NCI-H345 treated with DMSO at 0.1 percent for 48 hours (cell line): ENCODE results near the gene ISM1.

Experiments used
- DNase-seq: peaks from one replicate; lab custom pipeline; 2025; ENCODE audit not compliant: unreplicated experiment; lab: John Stamatoyannopoulos, UW

ISM1 gene

DNA sequence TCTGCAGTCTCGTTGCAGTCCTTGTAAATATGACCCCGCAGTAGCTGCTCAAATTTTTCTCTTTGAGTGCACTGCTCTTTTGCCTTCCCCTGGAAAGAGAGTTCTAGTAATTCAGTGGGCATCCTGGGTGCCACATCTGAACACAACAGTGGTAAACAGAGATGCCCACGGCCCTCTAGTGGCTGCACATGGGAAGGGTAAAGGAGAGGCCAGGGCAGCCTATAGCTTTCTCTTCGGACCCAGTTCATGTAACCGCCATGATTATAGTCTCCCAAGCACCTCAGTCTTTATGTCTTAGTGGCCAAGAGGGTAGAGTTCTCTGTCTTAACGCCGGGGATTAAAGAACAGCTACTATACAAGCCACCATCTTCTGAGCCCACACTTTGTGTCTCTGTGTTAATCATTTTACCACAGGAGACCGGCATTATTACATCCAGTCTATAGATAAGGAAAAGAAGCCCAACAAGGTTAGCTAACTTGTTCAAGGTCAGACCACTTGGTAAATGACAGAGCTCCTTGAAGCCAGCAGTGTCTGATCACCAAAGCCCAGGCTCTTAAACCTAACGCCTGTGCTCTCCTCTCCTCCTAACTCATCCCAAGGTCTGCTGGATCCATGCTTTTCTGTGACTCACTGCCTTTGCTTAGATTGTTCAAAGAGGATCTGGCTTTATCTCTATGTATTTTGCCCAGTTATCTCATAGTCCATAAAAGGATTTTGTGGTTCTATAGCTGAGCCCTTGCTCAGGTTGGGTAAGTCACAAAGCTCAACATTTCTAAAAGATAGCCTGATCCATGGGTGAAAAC lies 81.8 kb downstream of the ISM1 start:
- DNase-seq = peak; percentile 18

DNA sequence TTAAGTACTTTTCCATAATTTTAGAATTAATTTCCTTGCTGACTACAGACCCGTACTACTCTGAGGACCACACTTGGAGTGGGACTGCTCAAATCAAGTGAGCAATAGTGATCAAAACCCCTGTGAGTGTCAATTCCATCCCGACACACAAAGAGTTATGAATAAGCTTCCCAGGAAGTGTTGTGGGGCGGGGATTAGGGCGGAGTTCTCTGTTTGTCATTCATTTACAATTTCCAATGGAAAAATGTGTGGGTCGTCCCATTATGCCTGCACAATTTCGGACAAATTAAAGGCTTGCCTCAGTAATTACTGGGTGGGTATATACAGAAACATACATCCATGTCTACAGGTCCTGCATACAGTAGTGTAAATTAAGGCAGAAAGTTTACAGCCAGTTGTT lies 84.2 kb downstream of the ISM1 start:
- DNase-seq = no peak

DNA sequence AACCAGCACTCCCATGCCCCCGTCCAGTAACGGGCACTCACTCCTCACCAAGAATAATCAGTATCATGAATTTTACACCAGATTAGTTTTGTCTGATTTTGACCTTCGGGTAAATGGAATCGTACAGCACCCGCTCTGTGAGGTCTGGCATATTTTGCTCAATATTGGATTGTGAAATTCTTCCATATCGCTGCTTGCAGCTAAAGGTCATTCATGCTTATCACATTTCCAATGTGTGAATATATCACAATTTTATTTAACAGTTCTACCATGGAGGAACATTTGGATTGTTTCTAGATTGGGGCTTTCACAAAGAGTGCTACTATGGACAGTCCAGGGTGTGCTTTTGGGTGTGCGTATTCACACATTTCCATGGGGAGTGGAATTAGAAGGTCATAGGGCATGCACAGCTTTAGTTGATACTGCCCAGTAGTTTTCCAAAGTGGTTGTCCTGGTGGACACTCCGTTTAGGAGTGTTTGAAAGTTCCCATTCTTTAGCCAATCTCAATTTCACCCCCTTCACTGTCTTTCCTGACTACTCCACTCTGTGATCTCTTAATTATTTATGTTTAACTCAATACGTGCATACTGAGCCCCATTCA lies 86.6 kb downstream of the ISM1 start:
- DNase-seq = no peak

DNA sequence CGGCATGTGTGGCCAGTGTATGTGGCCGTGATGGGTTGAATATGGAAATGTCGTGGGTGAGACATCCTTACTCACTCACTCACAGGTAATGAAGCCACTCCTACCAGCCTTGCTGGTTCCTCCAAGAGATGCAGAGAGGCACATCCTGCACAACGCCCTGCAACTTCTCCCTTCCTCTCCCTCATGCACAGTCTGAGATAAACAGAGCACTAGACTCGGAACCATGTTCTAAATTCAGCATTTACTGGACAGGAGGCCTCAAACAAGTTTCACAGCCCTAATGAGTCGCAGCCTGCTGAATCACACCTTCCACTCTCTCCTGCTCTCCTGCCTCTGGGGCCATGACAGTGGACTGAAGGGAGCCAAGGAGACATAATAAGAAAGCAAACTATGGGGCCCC lies 91.2 kb downstream of the ISM1 start:
- DNase-seq = no peak

DNA sequence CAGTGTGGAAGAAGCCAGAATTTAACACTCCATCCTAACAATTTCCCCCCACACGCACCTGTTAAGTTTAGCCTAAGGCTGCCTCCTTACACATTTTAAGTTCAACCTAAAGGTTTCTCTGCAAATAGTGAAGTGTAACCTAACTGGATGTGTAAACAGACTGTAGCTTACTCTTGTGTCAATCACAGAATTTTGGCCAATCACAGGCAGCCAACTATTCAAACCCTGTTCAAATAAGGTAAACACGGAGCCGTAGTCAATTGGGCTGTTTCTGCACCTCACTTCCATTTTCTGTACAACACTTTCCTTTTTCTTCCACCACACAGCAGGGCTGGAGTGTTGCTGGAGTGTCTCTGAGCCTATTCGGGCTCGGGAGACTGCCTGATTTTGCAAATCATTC lies 92.1 kb downstream of the ISM1 start:
- DNase-seq = no peak

DNA sequence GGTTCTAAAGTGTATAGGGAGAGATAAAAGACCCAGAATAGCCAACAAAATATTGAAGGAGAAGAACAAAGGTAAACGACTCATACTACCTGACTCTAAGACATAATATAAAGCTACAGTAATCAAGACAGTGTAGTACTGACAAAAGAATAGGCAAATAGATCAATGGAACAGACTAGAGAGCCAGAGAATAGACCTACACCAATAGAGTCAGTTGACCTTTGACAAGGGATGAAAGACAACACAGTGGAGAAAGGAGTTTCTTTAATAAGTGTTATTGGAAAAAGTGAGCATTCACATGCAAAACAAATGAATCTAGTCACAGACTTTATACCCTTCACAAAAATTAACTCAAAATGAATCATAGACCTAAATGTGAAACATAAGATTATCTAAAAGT lies 96.4 kb downstream of the ISM1 start:
- no peak for DNase-seq

DNA sequence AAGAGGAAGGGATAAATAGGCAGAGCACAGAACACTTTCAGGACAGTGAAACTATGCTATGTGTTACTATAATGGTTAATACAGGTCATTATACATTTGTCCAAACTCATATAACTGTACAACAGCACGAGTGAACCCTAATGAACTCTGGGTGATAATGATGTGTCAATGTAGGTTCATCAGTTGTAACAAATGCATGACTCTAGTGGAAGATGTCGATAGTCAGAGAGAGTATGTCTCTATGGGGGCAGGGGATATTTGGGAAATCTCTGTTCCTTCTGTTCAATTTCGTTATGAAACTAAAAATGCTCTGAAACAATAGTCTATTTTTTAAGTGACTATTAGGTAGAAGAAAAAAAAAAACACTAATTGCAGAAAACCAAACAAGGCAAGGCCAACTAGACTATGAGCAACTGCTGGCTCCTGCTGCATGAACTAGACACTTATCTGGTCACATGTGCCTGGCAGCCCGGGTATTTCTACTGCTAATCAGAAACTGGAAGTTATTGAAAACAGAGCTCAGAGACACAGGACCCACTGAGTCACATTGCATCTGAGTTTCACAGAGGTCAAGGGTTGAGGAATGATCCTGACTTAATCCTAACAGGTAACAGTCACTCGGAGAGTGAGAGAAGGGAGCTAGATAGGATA lies 97.9 kb downstream of the ISM1 start:
- no peak for DNase-seq

DNA sequence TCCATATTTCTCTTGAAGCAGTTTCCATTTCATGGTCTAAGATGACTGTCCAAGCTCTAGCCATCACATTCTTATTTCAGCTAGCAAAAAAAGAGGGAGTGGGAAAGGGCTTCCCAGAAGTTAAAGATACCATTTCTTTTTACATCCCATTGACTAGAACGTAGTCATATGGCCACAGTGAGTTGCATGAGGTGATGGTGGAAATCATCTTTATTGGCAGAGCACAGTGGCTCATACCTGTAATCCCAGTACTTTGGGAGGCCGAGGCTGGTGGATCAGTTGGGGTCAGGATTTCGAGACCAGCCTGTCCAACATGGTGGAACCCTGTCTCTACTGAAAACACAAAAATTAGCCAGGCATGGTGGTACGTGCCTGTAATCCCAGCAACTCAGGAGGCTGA lies 99.6 kb downstream of the ISM1 start:
- DNase-seq = no peak

DNA sequence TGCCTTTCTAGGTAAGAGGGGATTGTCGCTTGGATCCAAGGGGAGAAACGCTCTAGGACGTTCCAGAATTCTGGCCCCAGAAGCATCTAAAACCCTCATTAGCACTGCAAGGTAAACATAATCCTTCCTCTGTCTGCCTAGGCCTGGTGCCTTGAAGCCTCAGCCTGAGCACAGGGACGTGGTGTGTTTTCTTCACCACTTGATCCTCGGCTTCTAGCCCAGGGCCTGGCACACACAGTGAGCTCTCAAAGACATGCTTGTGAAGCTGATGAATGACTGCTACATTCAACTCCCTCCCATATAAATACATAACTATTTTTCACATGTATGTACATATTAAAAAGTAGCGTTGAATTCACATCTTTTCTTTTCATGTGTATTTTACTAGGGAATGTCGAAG lies 100.3 kb downstream of the ISM1 start:
- DNase-seq = no peak

DNA sequence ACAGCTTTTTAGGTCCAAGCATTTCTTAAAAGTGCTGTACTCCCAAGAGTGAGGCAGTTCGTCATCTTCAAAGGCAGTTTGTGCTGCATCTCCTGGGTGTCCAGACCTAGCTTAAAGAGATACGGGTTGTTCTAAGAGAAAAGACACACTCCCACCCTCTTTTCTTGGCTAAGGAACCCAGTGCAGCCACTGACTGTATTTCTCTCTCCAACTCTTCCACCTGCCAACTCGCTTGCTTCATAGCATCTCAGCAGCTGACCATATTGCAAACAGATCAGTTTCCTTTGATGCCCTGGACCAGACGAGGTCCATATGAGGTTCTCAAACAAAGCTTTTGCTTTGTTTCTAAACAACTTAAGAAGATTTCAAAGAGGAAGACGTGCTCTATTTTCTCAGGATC lies 101.1 kb downstream of the ISM1 start:
- DNase-seq = no peak

DNA sequence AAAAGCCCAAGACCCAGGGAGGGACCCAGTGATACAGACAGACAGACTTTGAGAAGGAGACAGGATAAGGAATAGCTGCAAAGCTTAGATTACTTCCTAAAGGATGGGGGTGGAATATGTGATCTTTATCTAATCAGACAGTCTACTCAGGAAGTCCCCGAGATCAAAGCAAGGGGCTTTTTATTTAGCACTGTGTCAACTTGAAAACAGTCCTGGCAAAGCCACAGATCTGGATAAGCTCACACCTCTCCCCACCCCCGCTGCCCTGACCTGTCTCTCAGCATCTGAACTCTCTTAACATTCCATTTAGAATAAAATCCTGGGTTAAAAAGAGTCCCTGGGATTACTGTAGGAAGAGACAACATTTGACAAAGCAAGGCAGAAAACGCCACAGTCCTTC lies 101.5 kb downstream of the ISM1 start:
- no peak for DNase-seq

DNA sequence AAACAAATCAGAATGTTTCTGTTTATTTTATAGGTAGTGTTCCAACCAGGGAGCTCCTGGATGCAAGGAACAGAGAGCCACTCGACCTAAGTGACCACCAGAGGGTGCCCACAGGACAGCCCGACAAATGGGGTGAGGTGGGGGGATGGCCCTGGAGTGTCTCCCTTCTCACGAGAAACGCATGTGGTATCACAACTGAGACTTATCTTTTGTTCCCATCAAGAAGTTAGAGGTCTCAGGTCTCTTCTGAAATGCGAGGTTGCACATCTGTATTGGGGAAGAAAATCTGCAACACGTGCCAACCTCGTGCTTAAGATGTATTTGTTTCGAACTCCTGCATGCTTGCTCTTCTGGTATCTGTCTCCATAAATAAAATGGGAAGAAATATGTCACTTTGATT lies 104.0 kb downstream of the ISM1 start:
- no peak for DNase-seq

DNA sequence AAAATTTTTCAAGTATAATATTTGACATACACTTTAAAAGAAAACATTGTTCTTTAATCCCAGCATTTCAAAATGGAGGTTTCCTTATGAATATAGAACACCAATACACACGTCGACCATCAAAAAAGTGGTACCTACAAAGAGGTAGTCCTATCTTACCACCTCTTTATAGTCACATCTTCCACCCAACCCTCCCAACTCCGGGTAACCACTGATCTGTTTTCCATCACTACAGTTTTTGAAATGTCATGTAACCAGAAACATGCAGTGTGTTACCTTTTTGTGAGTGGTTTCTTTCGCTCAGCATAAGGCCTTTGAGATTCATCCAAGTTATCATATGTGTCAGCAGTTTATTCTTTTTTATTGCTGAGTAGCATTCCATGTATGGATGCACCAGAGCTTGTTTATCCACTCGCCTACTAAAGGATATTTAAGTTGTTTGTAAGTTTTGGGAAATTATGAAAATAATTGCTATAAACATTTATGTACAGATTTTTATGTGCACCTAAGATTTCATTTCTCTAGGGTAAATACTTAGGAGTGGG lies 104.8 kb downstream of the ISM1 start:
- DNase-seq = no peak

DNA sequence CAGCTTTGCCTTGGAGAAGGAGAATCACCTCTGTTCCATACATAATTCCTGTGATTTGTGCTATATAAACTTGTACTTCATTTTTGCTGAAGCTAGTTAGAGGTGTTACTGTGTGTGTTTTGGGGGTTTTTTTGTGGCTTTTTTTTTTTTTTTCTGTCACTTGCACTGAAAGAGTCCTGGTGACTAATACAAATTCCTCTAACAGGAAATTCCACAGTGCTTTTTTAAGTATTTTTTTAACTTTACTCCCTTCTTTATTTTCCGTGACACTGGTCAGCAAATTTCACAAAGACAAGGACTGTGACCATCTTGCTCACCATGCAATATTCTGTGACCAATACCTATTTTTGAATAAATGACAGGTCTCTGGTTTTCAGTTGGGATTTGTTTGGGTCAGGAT lies 110.5 kb downstream of the ISM1 start:
- DNase-seq = no peak

DNA sequence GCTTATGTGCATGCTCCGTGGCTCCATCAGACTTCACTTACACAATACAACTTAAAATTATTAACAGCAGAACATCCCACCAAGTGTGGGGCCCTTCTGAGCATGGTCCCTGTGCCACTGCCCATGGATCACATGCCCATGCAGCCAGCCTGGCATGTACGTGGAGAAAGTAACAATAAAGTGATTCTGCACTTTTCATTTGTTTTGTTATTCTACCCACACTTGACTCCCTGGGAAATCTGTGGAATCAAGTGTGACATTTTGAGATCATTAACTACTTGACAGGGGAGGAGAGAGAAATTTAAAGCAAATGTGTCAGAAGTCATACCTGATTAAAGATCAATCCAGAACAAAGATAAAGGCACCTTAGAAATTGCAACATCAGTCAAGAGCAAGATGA lies 112.0 kb downstream of the ISM1 start:
- DNase-seq = no peak

DNA sequence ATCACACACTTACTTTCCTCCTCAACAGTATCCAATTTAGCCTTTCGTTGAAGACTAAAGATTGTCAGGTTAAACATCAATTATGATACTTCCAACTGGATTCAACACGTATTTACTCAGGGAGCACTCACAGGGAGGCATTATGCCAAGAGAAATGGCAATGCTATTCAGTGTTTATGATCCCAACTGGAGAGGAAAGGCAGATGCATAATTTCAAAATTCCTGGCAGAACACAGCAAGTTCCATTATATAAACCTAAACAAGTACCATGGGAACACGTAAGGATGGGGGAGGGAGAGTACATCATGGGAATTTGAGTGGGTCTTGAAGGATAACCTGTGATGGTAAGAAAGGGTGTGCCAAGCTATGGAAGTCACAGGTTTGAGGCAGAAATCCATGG lies 112.7 kb downstream of the ISM1 start:
- DNase-seq = peak; percentile 59

DNA sequence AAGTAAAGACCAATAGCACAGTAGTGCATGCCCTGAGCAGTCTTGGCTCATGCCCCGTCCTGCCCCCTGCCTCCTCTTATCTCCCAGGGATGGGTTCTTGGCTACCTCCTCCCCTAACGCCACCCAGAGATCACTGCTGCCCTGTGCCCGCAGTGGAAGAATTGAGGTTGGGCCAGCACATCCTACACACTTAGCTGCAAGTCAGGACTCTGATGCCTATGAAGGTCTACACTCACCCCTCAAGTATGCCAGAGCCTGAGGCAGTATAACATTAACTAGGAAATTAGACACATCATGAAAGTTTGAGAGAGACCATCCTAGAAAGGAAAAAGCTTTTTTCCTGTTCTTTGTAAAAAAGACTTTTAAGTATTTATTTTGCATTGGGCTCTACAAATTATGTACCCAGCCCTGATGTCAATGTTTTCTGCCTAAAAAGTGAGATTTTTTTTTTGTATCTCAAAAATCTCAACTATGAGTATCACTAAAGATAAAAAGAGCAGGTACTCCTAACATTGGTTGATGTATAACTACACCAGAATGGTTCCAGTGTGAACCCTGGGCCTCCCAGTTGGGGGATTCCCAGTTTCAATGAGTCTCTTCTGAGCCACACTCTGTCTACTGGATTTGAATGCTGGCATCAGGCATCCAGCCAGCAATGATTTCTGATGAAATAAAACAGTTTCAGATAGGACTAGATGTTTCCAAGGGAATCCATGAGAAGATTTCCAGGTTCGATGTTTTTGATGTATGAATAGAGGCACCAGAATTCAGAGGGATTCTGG lies 115.4 kb downstream of the ISM1 start:
- no peak for DNase-seq

DNA sequence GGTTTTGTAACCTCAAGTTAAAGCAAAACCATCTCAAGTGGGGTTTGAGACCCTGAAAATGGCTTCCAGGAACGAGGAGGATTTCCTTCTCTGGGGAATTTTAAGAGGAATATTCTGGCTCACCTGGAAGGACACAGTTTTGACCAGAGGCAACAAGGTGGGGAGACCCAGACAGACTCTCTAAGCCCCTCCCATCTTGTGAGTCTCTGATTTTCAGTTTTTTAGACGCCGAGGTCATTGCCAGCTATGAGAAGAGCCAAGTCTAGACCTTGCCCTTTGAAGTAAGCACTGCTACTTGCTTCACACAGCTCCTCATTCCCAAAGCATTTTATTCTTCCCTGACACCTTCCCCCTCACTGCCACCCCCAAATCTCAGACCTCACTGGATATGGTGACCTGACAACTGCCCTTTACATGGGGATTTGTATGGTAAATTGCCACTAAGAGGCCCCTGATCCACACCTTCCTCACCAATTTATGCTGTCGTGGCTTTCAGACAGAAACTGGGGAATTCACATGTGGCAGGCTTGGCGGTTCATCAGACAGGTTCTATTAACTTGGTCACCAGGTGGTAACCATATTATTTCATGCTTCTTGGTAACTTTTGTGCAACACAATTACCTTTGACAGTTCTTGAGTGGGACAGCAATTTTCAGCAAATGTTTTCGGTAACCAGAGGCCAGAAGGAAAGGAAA lies 116.2 kb downstream of the ISM1 start:
- DNase-seq = no peak

DNA sequence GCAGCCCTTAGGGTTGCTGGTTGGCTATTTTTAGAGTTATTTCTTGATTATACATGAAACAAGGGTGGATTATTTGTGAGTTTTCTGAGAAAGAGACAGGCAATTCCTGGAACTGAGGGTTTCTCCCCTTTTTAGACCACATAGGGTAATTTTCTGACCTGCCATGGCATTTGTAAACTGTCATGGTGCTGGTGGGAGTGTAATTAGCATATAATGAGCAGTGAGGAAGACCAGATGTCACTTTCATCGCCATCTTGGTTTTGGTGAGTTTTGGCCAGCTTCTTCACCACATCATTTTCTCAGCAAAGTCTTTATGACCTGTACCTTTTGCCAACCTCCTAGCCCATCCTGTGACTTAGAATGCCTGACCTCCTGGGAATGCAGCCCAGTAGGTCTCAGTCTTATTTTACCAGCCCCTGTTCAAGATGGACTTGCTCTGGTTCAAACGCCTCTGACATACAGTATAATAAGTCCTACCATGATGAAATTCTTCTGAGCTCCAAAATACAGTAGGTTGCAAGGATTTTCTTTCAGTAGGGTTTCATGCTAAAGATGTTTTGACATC lies 117.1 kb downstream of the ISM1 start:
- no peak for DNase-seq

DNA sequence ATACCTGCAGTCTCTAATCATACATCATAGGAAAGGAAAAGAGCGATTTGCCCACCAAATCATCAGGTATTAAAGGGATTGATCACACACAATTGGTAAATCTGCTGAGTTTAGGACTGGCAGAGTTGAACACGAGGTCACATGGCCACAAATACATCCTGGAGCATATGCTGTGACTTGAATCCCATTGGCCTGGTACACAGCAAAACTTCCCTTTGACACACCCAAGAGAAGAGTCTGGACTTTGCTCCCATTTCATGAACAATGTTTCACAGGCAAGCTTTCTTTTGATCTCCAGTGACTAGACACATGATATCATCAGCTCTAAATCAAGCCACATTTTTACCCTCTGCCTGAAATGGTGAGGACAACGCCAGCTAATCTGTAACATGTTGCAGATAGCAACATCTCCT lies 117.9 kb downstream of the ISM1 start:
- no peak for DNase-seq
